ENCODE data around the gene ATAD2B. TPM values are rescaled to one million over a fixed set of nuclear protein-coding genes. Genes with fewer than 3 reads are reported as not detected.

Gene ATAD2B
- total RNA-seq, 2 experiments from 2014 or later = 13.2 to 14.3 TPM

DNA sequence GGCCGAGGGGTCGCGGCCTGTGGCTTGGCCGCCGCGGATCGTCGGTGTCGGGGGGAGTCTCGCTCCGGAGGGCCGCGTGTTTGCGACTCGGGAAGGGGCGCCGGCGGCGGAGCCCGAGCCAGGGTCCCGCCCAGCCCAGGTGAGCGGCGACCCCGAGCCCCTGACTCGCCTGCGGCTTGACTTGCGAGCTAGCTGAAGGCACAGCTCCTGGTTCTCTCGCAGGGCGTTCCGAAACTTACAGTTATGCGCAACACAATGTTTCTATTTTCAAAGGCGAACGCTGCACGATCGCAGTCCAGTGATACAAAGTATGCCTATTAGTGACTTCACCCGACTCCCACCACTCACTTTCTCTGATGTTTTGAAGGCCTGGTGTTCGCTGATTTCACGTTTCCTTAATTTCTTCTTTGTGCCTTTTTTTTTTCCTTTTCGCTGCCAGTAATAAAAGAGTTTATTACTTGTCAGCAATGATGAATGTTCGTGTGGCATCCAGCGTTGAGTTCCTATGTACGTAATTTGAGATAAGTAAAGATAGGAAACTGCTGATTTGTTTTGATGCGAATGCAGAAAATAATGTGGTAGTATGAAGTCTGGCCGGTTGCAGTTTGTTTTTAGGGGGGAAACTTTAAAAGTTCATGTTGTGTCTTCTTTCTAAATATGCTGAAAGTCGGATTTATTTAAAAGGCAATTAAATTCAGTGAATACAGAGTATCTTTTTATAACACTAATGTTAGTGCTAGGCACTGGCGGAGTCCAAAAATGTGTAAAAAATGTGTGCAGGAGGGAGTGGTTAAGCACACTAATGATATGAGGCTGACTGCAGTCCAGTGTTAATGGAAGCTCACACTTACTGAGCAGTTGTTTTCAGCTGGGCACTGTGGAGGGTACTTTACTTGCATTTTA lies 14.0 kb upstream of the ATAD2B start:
- ChIA-PET POLR2A (interaction anchor here (0.6 to 5.8 kb wide), 7 partner anchors 8 to 136 kb away, joined by 3 to 116 read pairs (median 4); partner anchors contain the start of genes ATAD2B and WDCP), CTCF (interaction anchor here (0.6 to 4.3 kb wide), 6 partner anchors 14 to 143 kb away, joined by 3 to 57 read pairs (median 4); partner anchors contain the start of genes ATAD2B, SF3B6 and TP53I3)
- no peaks in the 10 kb centered on the region for H3K9me3 Mint-ChIP-seq
- peak overlapping the region; percentile 86 for H3K4me3 Mint-ChIP-seq
- peaks cover 20% of the 10 kb centered on the region for H3K4me1 Mint-ChIP-seq (ENCODE audit: low read depth)
- peaks cover 5% of the 10 kb centered on the region for H3K27me3 Mint-ChIP-seq
- peak overlapping the region; percentile 59 for H3K27ac Mint-ChIP-seq
- intact Hi-C loops (cut with micrococcal nuclease) = loop anchor here (1.0 to 5.0 kb wide), 4 partner anchors 14 to 136 kb away; partner anchors contain the start of genes ATAD2B, SF3B6 and WDCP
- DNase-seq = peak; percentile 55
- H3K36me3 Mint-ChIP-seq = peaks cover 2% of the 10 kb centered on the region

DNA sequence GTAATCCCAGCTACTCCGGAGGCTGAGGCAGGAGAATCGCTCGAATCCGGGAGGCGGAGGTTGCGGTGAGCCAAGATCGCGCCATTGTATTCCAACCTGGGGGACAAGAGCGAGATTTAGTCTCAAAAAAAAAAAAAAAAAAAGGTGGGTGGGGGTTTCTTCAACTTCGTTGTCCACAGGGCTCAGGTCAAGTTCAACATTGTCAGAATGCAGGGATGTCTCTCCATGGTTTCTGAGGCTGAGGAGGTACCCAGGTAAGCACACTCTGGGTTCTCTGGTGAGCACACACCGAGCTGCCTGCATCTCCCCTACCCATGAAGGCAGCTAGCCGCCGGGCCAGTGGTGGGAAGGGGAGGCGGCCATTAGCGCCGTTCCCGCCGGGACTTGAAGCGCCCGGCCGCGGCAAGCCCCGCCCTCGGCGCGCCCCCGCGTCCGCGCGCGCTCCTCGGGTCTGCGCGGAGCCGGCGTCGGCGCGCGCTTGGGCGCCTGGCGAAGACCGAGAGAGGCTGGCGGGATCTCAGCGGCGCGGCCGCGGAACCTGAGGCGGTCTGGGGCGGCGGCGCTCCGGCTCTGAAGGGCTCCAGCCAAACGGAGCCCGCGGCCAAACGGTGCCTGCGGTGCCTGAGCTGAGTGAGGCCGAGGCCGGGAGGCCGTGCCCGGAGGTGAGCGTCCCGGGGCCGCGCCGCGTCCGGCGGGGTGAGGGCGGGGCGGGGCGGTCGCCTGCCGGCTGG lies 13.2 kb upstream of the ATAD2B start, which contains the start of gene UBXN2A:
Gene UBXN2A (plus strand): TSS at position 477 of the 731 bp plus-strand sequence. CDS start 17,852 bp downstream, outside the sequence.
- H3K36me3 Mint-ChIP-seq = peaks cover 2% of the 10 kb centered on the region
- peak within 1 kb of the TSS; percentile 82 for H3K27ac Mint-ChIP-seq
- peak within 1 kb of the TSS; percentile 86 for H3K4me3 Mint-ChIP-seq
- H3K27me3 Mint-ChIP-seq = peaks cover 5% of the 10 kb centered on the region
- H3K9me3 Mint-ChIP-seq = no peaks in the 10 kb centered on the region
- POLR2A ChIA-PET = interaction anchor here (0.7 to 5.8 kb wide), 8 partner anchors 9 to 1132 kb away, joined by 3 to 116 read pairs (median 4); partner anchors contain the start of genes ATAD2B and WDCP
- intact Hi-C loops (cut with micrococcal nuclease) = loop anchor here (1.0 to 5.0 kb wide), 4 partner anchors 13 to 137 kb away; partner anchors contain the start of genes ATAD2B, SF3B6 and WDCP
- peak; percentile 79 for DNase-seq
- CTCF ChIA-PET = interaction anchor here (1.1 to 4.3 kb wide), 4 partner anchors 13 to 144 kb away, joined by 3 to 57 read pairs (median 10); partner anchors contain the start of genes ATAD2B, SF3B6 and TP53I3
- peaks cover 20% of the 10 kb centered on the region for H3K4me1 Mint-ChIP-seq (ENCODE audit: low read depth)

DNA sequence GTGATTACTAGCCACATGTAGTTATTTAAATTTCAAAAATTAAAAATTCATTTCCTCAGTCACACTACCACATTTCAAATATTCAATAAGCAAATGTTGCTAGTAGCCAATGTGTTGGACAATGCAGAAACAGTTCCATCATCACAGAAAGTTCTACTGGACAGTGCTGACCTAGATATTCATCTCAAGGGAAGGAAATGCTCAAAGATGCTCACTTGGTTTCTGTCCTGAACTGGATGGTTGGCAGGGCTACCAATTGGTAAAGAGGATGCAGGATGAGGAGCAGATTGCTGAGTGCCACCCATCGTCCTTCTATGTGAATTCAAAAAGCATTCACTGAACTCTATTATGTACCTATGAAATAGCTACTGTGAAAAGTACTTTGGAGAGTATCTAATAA lies 7.3 kb upstream of the ATAD2B start:
- peaks cover 5% of the 10 kb centered on the region for H3K27me3 Mint-ChIP-seq
- ChIA-PET CTCF (no interaction called here), POLR2A (no interaction called here)
- no peak for DNase-seq
- no peaks in the 10 kb centered on the region for H3K9me3 Mint-ChIP-seq
- intact Hi-C loops (cut with micrococcal nuclease) = no loop called here
- no peak overlapping the region for H3K4me3 Mint-ChIP-seq
- H3K36me3 Mint-ChIP-seq = no peaks in the 10 kb centered on the region
- peaks cover 8% of the 10 kb centered on the region for H3K4me1 Mint-ChIP-seq (ENCODE audit: low read depth)
- no peak overlapping the region for H3K27ac Mint-ChIP-seq

DNA sequence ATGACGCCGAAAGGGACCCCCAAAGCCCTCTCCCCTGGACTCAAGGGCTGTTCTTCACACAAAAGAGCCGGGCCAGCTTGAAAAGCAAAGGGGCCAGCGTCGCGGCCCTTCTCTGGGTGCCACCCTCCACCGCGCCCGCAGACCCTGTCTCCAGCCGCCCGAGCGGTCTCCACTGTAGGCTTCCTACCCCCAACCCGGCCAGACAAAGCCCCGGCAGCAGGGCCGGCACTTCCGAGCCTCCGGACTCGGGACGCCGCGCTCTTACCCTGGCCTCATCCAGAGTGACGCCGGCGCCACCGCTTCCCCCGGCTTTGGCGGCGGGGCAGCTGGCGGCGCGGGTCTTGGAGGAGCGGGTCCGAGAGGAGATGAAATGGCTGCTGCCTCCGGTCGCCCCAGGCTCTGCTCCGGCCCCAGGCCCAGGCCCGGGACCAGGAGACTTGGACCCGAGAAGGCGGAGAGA lies 603 bp downstream of the ATAD2B start:
- peaks cover 45% of the 10 kb centered on the region for H3K4me1 Mint-ChIP-seq (ENCODE audit: low read depth)
- no peaks in the 10 kb centered on the region for H3K27me3 Mint-ChIP-seq
- H3K9me3 Mint-ChIP-seq = no peaks in the 10 kb centered on the region
- peak overlapping the region; percentile 99 for H3K4me3 Mint-ChIP-seq
- CTCF ChIA-PET = interaction anchor here (0.7 to 5.3 kb wide), 24 partner anchors 14 to 157 kb away, joined by 3 to 82 read pairs (median 6); partner anchors contain the start of genes FKBP1B, SF3B6, TP53I3 and UBXN2A
- H3K36me3 Mint-ChIP-seq = peaks cover 3% of the 10 kb centered on the region
- peak overlapping the region; percentile 99 for H3K27ac Mint-ChIP-seq
- no peak for DNase-seq
- POLR2A ChIA-PET = interaction anchor here (1.0 to 4.6 kb wide), 20 partner anchors 9 to 434 kb away, joined by 3 to 116 read pairs (median 5); partner anchors contain the start of genes FKBP1B, ITSN2, SF3B6 and TP53I3
- intact Hi-C loops (cut with micrococcal nuclease) = loop anchor here (1.0 to 5.0 kb wide), 5 partner anchors 74 to 1046 kb away; partner anchors contain the start of genes DNAJC27 and ITSN2

DNA sequence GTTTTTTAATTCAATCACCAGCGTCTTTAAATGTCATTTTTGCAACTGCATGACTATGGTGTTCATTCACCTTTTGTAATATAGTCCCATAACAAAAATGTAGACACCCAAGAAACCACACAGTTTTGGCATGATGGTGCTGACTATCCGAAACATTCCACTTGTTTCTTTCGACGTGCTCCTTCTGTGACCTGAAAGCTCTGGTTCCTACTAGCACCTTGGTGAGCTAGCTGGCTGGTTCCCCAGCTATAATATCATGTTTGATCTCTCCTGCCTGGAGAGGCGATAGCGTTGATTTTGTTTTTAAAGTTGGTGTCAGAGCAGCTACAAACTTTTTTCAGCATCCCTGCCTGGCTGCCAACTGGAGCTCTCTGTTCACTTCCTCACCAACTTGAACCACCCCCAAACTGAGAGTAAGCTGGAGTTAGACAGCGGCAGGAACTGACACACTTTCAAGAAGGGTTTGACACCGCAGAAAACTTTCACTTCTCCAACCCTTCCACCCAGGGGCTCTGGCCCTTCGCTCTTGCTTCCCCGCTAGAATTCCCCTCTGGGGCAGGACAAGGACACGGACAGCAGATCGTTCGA lies 1.1 kb downstream of the ATAD2B start:
- CTCF ChIA-PET = interaction anchor here (0.7 to 5.3 kb wide), 11 partner anchors 15 to 158 kb away, joined by 3 to 82 read pairs (median 12); partner anchors contain the start of genes TP53I3, UBXN2A and WDCP
- no peaks in the 10 kb centered on the region for H3K9me3 Mint-ChIP-seq
- H3K27me3 Mint-ChIP-seq = no peaks in the 10 kb centered on the region
- POLR2A ChIA-PET = interaction anchor here (1.0 to 4.6 kb wide), 14 partner anchors 8 to 435 kb away, joined by 3 to 116 read pairs (median 6); partner anchors contain the start of genes ITSN2, SF3B6, UBXN2A and WDCP
- H3K27ac Mint-ChIP-seq = peak overlapping the region; percentile 99
- H3K4me3 Mint-ChIP-seq = peak overlapping the region; percentile 99
- H3K4me1 Mint-ChIP-seq (ENCODE audit: low read depth) = peaks cover 43% of the 10 kb centered on the region
- peaks cover 3% of the 10 kb centered on the region for H3K36me3 Mint-ChIP-seq
- intact Hi-C loops (cut with micrococcal nuclease) = loop anchor here (1.0 to 5.0 kb wide), 6 partner anchors 33 to 1047 kb away; partner anchors contain the start of genes DNAJC27 and ITSN2
- peak; percentile 80 for DNase-seq

DNA sequence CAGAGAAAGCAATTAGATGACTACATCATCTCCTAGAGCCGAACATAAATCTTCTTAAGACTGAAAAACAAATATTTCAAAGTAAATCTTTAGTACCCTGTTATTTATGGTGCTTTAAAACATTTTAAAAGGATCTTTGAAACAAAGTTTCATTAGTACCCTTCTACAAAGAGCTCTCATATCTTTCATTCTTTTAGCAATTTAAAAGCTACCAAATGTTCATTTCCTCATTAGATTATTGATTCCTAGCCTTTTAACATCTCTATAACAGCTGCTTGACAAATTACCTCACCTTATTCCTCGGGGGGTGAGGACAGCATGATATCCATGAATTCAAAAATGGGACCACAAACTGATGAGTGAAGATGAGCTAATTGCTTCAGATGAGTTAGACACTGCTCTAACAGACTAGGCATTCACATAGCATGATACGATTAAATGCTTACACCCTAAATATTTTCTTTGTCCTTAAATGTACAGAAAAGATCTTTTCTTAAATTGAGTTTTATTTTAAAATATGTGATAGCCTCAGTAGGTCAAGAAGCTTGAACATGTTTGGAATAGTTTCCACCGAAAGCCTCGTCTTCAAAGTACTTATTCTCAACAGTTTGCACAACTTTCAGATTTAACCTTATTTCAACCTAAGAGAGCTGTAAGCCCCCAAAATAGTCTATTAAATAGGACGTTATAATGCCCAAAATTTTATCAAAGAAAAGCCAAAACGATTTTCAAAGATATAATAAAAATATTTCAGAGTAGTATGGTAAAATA lies 2.1 kb downstream of the ATAD2B start:
- Mint-ChIP-seq H3K36me3 (peaks cover 3% of the 10 kb centered on the region), H3K9me3 (no peaks in the 10 kb centered on the region), H3K27ac (no peak overlapping the region), H3K4me1 (ENCODE audit: low read depth) (peaks cover 47% of the 10 kb centered on the region), H3K27me3 (no peaks in the 10 kb centered on the region), H3K4me3 (peak overlapping the region; percentile 99)
- DNase-seq = no peak
- ChIA-PET POLR2A (interaction anchor here (0.7 to 4.6 kb wide), 4 partner anchors 15 to 199 kb away, joined by 3 to 116 read pairs (median 19); partner anchors contain the start of genes FAM228B, SF3B6 and UBXN2A), CTCF (interaction anchor here (1.0 to 5.3 kb wide), 6 partner anchors 19 to 159 kb away, joined by 3 to 82 read pairs (median 17); partner anchors contain the start of genes TP53I3 and WDCP)
- intact Hi-C loops (cut with micrococcal nuclease) = loop anchor here (1.0 to 5.0 kb wide), 5 partner anchors 32 to 1048 kb away; partner anchors contain the start of genes DNAJC27 and ITSN2

DNA sequence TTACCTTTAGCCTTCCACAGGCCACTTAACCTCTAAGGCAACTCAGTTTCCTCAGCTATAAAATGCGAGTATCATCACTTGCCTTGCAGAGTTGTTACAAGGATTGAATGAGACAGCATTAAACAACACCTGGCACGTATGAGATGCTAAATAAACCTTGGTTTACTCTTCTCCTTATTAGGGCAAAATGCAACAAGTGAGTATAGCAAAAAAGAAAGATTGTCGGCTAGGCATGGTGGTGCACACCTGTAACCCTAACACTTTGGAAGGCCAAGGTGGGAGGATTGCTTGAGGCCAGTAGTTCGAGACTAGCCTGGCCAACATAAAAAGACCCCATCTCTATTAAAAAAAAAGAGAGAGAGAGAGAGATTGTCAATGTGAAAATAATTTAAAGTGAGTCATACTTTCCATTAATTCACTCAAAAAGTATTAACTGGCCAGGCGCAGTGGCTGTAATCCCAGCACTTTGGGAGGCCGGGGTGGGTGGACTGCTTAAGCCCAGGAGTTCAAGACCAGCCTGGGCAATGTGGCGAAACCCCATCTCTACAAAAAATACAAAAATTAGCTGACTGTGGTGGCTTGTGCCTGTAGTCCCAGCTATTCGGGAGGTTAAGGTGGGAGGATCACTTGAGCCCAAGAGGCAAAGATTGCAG lies 8.0 kb downstream of the ATAD2B start:
- H3K4me1 Mint-ChIP-seq (ENCODE audit: low read depth) = peaks cover 51% of the 10 kb centered on the region
- H3K27ac Mint-ChIP-seq = no peak overlapping the region
- ChIA-PET POLR2A (no interaction called here), CTCF (no interaction called here)
- no peaks in the 10 kb centered on the region for H3K9me3 Mint-ChIP-seq
- H3K4me3 Mint-ChIP-seq = no peak overlapping the region
- no peaks in the 10 kb centered on the region for H3K27me3 Mint-ChIP-seq
- intact Hi-C loops (cut with micrococcal nuclease) = no loop called here
- no peak for DNase-seq
- no peaks in the 10 kb centered on the region for H3K36me3 Mint-ChIP-seq

DNA sequence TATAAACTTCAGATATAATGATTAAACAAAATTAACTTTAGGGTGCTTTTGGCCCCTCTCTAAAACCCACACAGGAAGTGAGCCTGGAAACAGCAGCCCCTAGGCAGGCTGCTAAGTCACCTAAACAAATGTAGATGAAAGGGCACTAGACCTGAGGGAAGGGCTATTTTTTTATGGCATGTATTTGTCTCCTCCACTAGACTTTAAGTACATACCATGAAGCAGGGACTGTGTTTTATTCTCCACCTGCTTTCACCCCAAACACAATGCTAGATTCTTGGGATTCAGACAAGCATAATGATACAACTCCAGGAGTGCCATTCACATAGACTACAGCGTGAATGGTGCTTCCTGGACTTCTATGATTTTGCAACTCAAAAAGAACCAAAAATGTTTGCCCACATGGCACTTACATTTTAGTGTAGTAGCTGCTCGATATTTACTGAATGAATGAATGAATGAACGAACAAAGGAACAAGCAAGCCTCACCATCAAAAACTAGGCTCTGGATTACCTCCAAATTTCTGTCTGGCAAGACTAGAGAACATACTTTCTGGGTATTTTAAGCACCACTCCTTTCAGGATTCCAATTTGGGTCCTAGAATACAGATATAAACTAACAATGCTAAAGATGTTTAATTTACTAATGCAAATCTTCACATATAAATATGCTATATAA lies 10.1 kb downstream of the ATAD2B start:
- Mint-ChIP-seq H3K36me3 (no peaks in the 10 kb centered on the region), H3K27me3 (no peaks in the 10 kb centered on the region), H3K9me3 (no peaks in the 10 kb centered on the region), H3K4me3 (no peak overlapping the region), H3K27ac (no peak overlapping the region), H3K4me1 (ENCODE audit: low read depth) (peaks cover 45% of the 10 kb centered on the region)
- ChIA-PET CTCF (no interaction called here), POLR2A (interaction anchor here (1.0 kb wide), 1 partner anchor 9 kb away, joined by 3 read pairs; no protein-coding TSS in a partner anchor)
- intact Hi-C loops (cut with micrococcal nuclease) = no loop called here
- DNase-seq = no peak

DNA sequence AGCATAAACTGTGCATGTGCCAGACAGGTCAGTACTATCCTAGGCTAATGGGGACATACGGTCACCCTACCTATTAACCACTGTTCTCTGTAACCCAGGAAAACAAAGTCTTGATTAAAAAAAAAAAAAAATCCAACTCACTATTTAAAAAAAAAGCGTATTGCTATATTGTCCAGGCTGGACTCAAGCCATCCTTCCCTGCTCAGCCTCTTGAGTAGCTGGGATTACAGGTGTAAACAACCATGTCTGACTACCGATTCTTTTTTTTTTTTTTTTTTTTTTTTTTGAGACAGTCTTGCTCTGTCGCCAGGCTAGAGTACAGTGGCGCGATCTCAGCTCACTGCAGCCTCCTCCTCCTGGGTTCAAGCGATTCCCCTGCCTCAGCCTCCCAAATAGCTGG lies 11.6 kb downstream of the ATAD2B start:
- no peak overlapping the region for H3K4me3 Mint-ChIP-seq
- CTCF ChIA-PET = interaction anchor here (1.0 kb wide), 1 partner anchor 17 kb away, joined by 3 read pairs; no protein-coding TSS in a partner anchor

More for the DNA sequence above, 11.6 kb downstream of the ATAD2B start:
- H3K36me3 Mint-ChIP-seq = no peaks in the 10 kb centered on the region
- H3K27ac Mint-ChIP-seq = no peak overlapping the region
- intact Hi-C loops (cut with micrococcal nuclease) = no loop called here
- peaks cover 42% of the 10 kb centered on the region for H3K4me1 Mint-ChIP-seq (ENCODE audit: low read depth)
- POLR2A ChIA-PET = interaction anchor here (0.6 kb wide), 2 partner anchors 16 to 644 kb away, joined by 3 to 5 read pairs; no protein-coding TSS in a partner anchor
- no peaks in the 10 kb centered on the region for H3K27me3 Mint-ChIP-seq
- H3K9me3 Mint-ChIP-seq = no peaks in the 10 kb centered on the region
- DNase-seq = no peak
